ENCODE results near the gene C22orf23. TPM values are rescaled to one million over a fixed set of nuclear protein-coding genes. Genes with fewer than 3 reads are reported as not detected.

C22orf23 gene
- total and polyA plus RNA-seq, 9 of the 15 experiments (the other 6 are each of a cell fraction or from before 2014, with no cell fraction given), result 0.25 to 1.0 (median 0.53) TPM

DNA sequence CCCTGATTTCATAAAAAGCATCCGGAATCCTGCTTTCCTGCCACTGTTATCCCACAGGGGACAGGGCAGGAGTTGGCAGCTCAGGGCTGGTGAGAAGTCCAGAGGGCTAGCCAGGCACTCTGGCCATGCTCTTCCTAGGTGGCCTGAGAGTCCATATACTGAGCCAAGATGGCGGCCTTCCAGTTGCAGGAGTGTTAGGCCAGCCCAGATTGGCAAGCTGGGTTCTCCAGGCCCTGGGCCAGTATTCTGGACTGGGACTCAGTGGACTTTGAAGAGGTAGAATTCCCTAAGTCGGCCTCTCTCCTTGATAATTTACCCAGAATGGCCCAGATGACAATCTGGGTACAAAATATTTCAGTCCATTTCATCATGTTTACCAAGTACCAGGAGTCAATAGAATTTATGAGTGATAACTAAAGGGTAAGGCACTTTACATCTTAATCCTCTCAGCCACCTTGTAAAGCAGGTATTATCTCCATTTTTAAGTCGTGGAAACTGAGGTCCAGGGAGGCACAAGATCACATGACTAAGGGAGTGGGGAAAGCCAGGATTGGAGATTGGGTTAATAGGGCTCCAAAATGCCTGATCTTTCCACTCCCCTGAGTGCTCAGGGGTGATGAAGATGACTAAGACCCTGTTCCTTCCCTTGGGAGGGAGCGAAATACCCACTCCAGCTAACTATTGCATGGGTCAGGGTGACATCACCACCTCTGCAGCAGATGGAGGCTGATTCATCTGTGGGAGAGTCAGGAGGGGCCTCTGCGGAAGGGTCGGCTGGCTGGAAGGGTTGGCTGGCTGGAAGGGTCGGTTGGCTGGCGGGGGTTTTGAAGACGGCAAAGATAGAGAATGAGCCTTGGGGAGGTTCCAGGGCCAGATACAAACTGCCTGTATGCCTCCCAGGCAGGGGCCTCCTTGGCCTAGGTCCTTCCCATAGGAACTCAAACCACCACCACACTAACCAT, 48.5 kb downstream of the C22orf23 start (continued):
- TF ChIP-seq, protein P1, sequence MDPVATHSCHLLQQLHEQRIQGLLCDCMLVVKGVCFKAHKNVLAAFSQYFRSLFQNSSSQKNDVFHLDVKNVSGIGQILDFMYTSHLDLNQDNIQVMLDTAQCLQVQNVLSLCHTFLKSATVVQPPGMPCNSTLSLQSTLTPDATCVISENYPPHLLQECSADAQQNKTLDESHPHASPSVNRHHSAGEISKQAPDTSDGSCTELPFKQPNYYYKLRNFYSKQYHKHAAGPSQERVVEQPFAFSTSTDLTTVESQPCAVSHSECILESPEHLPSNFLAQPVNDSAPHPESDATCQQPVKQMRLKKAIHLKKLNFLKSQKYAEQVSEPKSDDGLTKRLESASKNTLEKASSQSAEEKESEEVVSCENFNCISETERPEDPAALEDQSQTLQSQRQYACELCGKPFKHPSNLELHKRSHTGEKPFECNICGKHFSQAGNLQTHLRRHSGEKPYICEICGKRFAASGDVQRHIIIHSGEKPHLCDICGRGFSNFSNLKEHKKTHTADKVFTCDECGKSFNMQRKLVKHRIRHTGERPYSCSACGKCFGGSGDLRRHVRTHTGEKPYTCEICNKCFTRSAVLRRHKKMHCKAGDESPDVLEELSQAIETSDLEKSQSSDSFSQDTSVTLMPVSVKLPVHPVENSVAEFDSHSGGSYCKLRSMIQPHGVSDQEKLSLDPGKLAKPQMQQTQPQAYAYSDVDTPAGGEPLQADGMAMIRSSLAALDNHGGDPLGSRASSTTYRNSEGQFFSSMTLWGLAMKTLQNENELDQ (CRISPR knock-in tag; IDR thresholded peaks at IDR 0.05; ENCODE audit: borderline replicate concordance), result no peak
- no peak for TF ChIP-seq ARID2 (IDR thresholded peaks at IDR 0.05)
- no peak for TF ChIP-seq POLR2G (IDR thresholded peaks at IDR 0.05; ENCODE audit: low read depth, low read length)
- peak; percentile 68; the same call in 1 of the 2 replicates for TF ChIP-seq SMARCE1 (IDR thresholded peaks at IDR 0.05)
- TF ChIP-seq DMBX1 (CRISPR knock-in tag; IDR thresholded peaks at IDR 0.05; ENCODE audit: borderline replicate concordance), result peak; percentile 71; the same call in 1 of the 2 replicates
- peak; percentile 49; the same call in 1 of the 2 replicates for TF ChIP-seq DDX20 (tag; IDR thresholded peaks at IDR 0.05; ENCODE audit: low read depth)
- TF ChIP-seq ZFX (CRISPR knock-in tag; IDR thresholded peaks at IDR 0.05), result no peak; the same call in 1 of the 2 replicates
- TF ChIP-seq PURB (CRISPR knock-in tag; IDR thresholded peaks at IDR 0.05; ENCODE audit: low read depth), result no peak
- no peak for TF ChIP-seq ZNF133 (CRISPR knock-in tag; IDR thresholded peaks at IDR 0.05)
- TF ChIP-seq ZNF717 (CRISPR knock-in tag; IDR thresholded peaks at IDR 0.05), result no peak
- TF ChIP-seq KLF10 (CRISPR knock-in tag; IDR thresholded peaks at IDR 0.05), result no peak
- TF ChIP-seq MCM5 (IDR thresholded peaks at IDR 0.05; ENCODE audit: low read depth), result no peak
- no peak for TF ChIP-seq CUX1 (CRISPR knock-in tag; IDR thresholded peaks at IDR 0.05)
- TF ChIP-seq SRSF7 (optimal IDR thresholded peaks at IDR 0.05; ENCODE audit: low read depth, low read length), result no peak
- TF ChIP-seq NEUROD1 (IDR thresholded peaks at IDR 0.05; ENCODE audit: borderline replicate concordance, low read depth, low read length, partially characterized antibody), result peak; percentile 60
- TF ChIP-seq ZNF197 (CRISPR knock-in tag; IDR thresholded peaks at IDR 0.05; ENCODE audit: low read depth), result no peak
- TF ChIP-seq HDGF (IDR thresholded peaks at IDR 0.05), result no peak
- TF ChIP-seq ZC3H8 (IDR thresholded peaks at IDR 0.05), result no peak
- no peak for TF ChIP-seq NCOA6 (IDR thresholded peaks at IDR 0.05)
- TF ChIP-seq ZSCAN32 (CRISPR knock-in tag; IDR thresholded peaks at IDR 0.05), result no peak
- TF ChIP-seq, protein P2, sequence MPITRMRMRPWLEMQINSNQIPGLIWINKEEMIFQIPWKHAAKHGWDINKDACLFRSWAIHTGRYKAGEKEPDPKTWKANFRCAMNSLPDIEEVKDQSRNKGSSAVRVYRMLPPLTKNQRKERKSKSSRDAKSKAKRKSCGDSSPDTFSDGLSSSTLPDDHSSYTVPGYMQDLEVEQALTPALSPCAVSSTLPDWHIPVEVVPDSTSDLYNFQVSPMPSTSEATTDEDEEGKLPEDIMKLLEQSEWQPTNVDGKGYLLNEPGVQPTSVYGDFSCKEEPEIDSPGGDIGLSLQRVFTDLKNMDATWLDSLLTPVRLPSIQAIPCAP (CRISPR knock-in tag; IDR thresholded peaks at IDR 0.05; ENCODE audit: borderline replicate concordance), result no peak

All from K562 (cell line).